Thyroid gland (tissue), 4 donors: ENCODE data around the gene VAMP8. TPM values are rescaled to one million over a fixed set of nuclear protein-coding genes. Genes with fewer than 3 reads are reported as not detected.
"Not testable (repeated sequence)": the region's sequence is repeated elsewhere in the genome, so short reads cannot be mapped to it uniquely, and the experiment has no call there.

Experiments
- DNase-seq, 2 donors: peaks; one replicate each; pipeline ENCODE4 v3.0.0-alpha.2; 2019
- H3K27ac ChIP-seq, 3 donors: fragments of 200-600 bp; sonication (generic); 1 replicate in 2 of 3; 2 replicates in 1 of 3; pipeline ENCODE4 v1.5.1; 2016 to 2019; ENCODE audit warnings: mild to moderate bottlenecking in 1 of 3, moderate library complexity in 1 of 3
- H3K27me3 ChIP-seq: fragments of 200-600 bp; sonication (generic); one replicate; pipeline ENCODE4 v1.5.1; 2019
- H3K36me3 ChIP-seq, 2 donors: fragments of 200-600 bp; sonication (generic); one replicate each; pipeline ENCODE4 v1.5.1; 2016 to 2019
- H3K4me1 ChIP-seq, 2 donors: fragments of 200-600 bp; sonication (generic); one replicate each; pipeline ENCODE4 v1.5.1; 2017 to 2019
- H3K4me3 ChIP-seq, 3 donors: fragments of 200-600 bp; sonication (generic); replicated peaks in 1 of 3; 1 replicate in 2 of 3; 2 replicates in 1 of 3; pipeline ENCODE4 v1.5.1; 2016; ENCODE audit warnings: mild to moderate bottlenecking in 1 of 3
- H3K9me3 ChIP-seq: fragments of 200-600 bp; sonication (generic); one replicate; pipeline ENCODE4 v1.5.1; 2017
- POLR2A ChIP-seq, 2 donors: fragments of 450-650 bp; IDR thresholded peaks; one replicate each; pipeline ENCODE4 v1.6.1; 2017; ENCODE audit warnings: antibody characterized with exemption in 2 of 2, mild to moderate bottlenecking in 2 of 2, moderate library complexity in 1 of 2
- WGBS, 2 donors: methylation state at CpG; one replicate each; pipeline ENCODE4 v1.1.5; 2017; 5-methylcytosine and 5-hydroxymethylcytosine counted together
- intact Hi-C: fragments of 100-400 bp; cut with DNase I; formaldehyde crosslinking; loops from one replicate; pipeline ENCODE4 v1.15.1; 2023
- total RNA-seq, 4 donors: library from RNA; depleted of rRNA; stranded (reverse); fragments of >200 nt; gene quantifications; one replicate each; pipeline ENCODE4 v1.2.3, GENCODE V29; 2016
- TF ChIP-seq, protein P1 (sequence below), 6 experiments: fragments of 200-600 bp in 3 of 6; fragments of 450-650 bp in 3 of 6; sonication (generic) in 3 of 6; IDR thresholded peaks; one replicate each; pipeline ENCODE4 v1.5.1; 2016 to 2019; ENCODE audit warnings: antibody characterized with exemption in 6 of 6, mild to moderate bottlenecking in 2 of 6, inconsistent platforms in 1 of 6, moderate library complexity in 1 of 6

The VAMP8 gene
- total RNA-seq, 4 donors from 2014 or later: 89.6 to 171 (median 121) TPM

DNA sequence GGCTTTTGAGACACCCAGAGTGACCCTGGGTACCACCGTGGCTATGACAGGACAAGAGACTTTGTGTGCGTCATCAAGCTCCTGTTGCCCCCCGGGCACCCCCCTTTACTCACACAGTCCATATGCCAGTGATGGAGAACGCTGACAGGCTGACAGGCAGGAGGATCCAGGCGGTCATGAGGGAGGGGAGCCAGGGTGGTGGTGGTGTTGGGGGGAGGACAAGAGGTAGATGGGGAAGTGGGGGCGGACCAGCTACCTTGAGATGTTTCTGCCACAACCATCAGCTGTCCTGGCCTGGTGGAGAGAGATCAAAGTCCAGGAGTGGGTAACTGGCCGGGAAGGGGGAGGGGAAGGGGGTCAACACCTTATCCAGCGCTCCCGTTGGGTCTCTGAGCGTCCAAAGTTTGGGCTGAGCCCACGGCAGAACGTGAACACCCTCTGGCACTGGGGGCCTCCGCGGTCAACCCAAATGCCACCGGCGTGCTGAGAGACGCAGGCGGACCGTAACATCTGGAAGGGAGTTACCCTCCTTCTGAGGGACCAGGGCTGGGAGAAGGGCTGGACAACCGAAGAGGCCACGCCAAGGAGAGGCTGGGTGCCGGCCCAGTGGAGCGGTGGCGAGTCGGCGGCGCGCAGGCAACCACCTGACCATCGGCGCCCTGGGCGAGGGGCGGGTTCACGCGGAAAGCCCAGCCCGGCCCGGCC is 24.5 kb downstream of the VAMP8 start:
- intact Hi-C loops: no loop called here

DNA sequence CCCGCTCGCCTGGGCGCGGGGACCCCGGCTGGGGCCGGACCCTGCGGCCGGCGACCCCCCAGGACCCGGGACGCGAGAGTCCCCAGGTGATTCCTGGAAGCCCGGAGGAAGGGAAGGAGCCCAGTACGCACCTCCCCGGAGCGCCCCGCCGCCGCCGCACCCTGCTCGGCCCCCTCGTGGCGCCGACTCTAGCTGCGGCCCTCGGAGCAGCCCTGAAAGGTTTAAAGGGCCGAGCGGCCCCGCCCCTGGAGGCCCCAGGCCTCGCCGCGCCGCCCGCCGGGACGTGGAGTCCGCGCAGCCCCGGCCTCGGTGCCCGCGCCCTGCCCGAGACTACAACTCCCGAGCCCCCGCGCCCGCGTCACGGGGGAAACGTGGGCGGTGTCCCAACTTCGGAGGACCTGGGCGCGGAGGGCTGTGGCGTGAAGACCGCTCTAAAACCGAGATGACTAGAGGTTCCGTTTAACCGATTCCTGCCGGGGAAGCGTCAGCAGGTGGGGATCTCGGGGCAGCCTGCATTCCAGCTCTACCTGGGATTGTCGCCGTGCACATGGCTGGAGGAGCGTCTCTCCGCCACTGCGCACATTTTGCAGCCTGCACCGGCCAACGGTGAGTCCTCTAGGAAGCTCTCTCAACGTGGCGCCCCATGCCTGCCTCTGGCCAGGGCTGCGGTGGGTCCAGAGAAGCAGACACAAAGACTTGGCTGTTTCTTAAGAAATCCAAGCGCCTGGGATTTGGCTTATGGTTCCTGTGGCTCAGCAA is 25.3 kb downstream of the VAMP8 start, which contains the start of gene TMEM150A:
Gene TMEM150A, minus strand, starts transcription at position 223 of the 759 bp plus-strand sequence. CDS start 750 bp downstream, outside the sequence.
- peak; percentile 97 for DNase-seq
- intact Hi-C loops: no loop called here
- Histone ChIP-seq H3K27me3 (no peaks in the 10 kb centered on the region), H3K4me3 (peak within 1 kb of the TSS; percentile 51 to 60 (median 52)), H3K36me3 (peaks cover 0 to 6% of the 10 kb centered on the region in 2 donors), H3K4me1 (peaks cover 29 to 45% of the 10 kb centered on the region in 2 donors), H3K9me3 (no peaks in the 10 kb centered on the region), H3K27ac (peak within 1 kb of the TSS; percentile 42 to 76 (median 63))
- TF ChIP-seq, protein P1, sequence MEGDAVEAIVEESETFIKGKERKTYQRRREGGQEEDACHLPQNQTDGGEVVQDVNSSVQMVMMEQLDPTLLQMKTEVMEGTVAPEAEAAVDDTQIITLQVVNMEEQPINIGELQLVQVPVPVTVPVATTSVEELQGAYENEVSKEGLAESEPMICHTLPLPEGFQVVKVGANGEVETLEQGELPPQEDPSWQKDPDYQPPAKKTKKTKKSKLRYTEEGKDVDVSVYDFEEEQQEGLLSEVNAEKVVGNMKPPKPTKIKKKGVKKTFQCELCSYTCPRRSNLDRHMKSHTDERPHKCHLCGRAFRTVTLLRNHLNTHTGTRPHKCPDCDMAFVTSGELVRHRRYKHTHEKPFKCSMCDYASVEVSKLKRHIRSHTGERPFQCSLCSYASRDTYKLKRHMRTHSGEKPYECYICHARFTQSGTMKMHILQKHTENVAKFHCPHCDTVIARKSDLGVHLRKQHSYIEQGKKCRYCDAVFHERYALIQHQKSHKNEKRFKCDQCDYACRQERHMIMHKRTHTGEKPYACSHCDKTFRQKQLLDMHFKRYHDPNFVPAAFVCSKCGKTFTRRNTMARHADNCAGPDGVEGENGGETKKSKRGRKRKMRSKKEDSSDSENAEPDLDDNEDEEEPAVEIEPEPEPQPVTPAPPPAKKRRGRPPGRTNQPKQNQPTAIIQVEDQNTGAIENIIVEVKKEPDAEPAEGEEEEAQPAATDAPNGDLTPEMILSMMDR (IDR thresholded peaks at IDR 0.05): peak in 3 of 6 experiments; percentile 45 to 62 (median 50)
- TF ChIP-seq POLR2A (IDR thresholded peaks at IDR 0.05): peak; percentile 58 to 90
- 0% methylated on average over 14 to 29 of the region's 73 CpGs for WGBS, 2 donors

More for the DNA sequence above, 24.5 kb downstream of the VAMP8 start:
- H3K27ac ChIP-seq: peak overlapping the region; percentile 42 to 76 (median 63)
- peaks cover 29 to 48% of the 10 kb centered on the region in 2 donors for H3K4me1 ChIP-seq
- no peaks in the 10 kb centered on the region for H3K27me3 ChIP-seq
- H3K36me3 ChIP-seq: peaks cover 6 to 12% of the 10 kb centered on the region in 2 donors
- DNase-seq: peak; percentile 85 to 86
- TF ChIP-seq, protein P1 (IDR thresholded peaks at IDR 0.05): no peak
- TF ChIP-seq POLR2A (IDR thresholded peaks at IDR 0.05): no peak
- H3K9me3 ChIP-seq: no peaks in the 10 kb centered on the region
- WGBS, 2 donors: 10 to 11% methylated on average over 13 to 18 of the region's 36 CpGs
- peak overlapping the region; percentile 21 to 60 (median 51) for H3K4me3 ChIP-seq

DNA sequence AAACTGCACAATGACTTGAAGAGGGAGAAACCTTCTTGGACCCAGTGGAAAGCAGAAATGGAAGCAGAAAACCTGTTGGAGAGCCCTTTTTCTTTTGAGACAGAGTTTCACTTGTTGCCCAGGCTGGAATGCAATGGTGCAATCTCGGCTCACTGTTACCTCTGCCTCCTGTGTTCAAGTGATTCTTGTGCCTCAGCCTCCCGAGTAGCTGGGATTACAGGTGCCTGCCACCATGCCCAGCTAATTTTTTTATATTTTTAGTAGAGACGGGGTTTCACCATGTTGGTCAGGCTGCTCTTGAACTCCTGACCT is 26.7 kb downstream of the VAMP8 start:
- H3K27ac ChIP-seq: peak overlapping the region; percentile 33 to 78 (median 45)

DNA sequence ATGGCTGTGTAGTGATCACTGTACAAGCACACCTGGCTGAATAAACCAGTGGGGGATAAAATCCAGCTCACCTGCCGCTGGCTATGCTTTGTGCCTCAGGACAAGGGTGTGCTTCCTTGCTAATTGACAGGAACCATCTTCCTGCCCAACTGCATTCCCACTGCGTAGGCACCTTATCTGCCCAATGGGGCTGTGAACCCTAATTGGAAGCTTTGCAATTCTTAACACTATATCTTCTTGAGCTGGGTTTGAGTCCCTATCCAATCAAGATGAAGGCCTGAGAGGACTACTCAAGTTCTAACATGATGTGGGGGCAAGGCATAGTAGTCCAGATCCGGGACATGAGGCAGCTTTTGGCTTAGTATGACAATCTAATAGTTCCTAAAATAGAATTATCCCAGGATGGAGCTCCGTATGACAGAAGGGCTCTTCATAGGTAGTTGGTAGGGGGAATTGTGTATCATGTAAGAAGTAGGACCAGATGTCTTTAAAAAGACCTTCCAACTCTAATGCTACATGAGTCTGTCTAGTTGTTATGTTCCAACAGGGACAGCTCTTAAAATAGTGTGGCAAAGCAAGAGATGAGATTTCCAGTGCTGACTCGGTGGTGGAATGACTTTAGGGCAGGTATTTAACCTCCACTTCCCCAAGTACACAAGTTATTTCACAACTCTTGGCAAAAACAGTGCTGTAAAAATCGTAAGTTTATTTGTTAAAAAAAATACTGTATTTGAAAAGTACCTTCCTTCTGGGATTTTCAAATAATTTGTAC is 27.4 kb downstream of the VAMP8 start:
- peak in 1 of 2 donors; percentile 38 for DNase-seq
- H3K27ac ChIP-seq: peak overlapping the region; percentile 33 to 78 (median 45)
- WGBS, 2 donors: 54 to 57% methylated on average over 5 to 6 of the region's 6 CpGs
- intact Hi-C loops: no loop called here
- peaks cover 7 to 13% of the 10 kb centered on the region in 2 donors for H3K36me3 ChIP-seq
- TF ChIP-seq, protein P1 (IDR thresholded peaks at IDR 0.05): no peak
- TF ChIP-seq POLR2A (IDR thresholded peaks at IDR 0.05): no peak
- no peaks in the 10 kb centered on the region for H3K9me3 ChIP-seq
- no peaks in the 10 kb centered on the region for H3K27me3 ChIP-seq
- H3K4me3 ChIP-seq: no peak overlapping the region
- H3K4me1 ChIP-seq: peaks cover 29 to 45% of the 10 kb centered on the region in 2 donors

More for the DNA sequence above, 26.7 kb downstream of the VAMP8 start:
- 50 to 62% methylated on average over 3 of the region's 3 CpGs for WGBS, 2 donors
- peaks cover 29 to 45% of the 10 kb centered on the region in 2 donors for H3K4me1 ChIP-seq
- DNase-seq, H3K4me3 ChIP-seq, H3K27me3 ChIP-seq, H3K9me3 ChIP-seq, intact Hi-C loops: not testable (repeated sequence)
- H3K36me3 ChIP-seq: peaks cover 3 to 15% of the 10 kb centered on the region in 2 donors
